NCI-H146 treated with DMSO at 0.1 percent for 48 hours (cell line): ENCODE data around the gene ITGB2.

Experiments used
- DNase-seq: peaks from one replicate; lab custom pipeline; 2025; ENCODE audit not compliant: unreplicated experiment; lab: John Stamatoyannopoulos, UW

Gene ITGB2

DNA sequence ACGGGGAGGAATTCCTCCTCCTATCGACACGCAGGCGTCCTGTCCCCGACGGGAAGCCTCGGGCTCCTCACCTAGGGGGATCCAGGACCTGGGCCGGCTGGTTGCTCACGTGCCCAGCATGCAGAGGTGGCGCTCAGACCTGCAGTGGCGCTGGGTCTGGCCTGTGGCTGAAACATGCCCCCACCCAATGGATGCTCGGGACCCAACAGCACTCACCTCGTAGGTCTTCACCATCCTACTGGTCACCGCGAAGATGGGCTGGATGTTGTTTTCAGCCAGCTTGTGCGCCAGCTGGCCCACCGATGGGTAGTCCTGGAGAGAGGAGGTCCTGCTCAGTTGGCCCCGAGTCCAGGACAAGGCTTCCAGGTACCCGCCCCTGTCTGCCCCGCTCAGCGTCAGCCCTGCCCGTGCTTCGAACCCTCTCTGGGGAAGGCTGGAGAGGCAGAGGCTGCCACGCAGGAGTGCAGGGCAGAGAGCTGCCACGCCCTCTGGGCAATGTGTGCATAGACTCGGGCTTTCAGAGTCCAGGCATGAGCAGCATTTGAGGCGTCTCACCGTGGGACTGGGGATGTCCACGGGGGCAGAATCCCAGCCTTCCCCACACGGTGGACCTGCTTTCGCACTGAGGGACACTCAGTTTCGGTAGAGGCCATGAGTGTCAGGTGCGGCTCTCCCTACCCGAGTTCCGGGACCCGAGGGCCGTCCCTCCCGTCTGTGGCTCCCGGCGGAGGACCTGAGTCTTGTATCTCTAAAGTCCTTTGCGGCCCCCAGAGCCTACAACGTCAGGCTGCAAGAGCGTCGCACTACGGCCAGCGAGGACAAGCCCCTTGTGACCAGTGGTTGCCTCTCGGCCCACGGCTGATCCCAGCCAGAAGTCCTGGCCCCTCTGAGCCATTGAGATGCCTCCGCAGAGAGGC is 21.6 kb downstream of the ITGB2 start:
- no peak for DNase-seq

DNA sequence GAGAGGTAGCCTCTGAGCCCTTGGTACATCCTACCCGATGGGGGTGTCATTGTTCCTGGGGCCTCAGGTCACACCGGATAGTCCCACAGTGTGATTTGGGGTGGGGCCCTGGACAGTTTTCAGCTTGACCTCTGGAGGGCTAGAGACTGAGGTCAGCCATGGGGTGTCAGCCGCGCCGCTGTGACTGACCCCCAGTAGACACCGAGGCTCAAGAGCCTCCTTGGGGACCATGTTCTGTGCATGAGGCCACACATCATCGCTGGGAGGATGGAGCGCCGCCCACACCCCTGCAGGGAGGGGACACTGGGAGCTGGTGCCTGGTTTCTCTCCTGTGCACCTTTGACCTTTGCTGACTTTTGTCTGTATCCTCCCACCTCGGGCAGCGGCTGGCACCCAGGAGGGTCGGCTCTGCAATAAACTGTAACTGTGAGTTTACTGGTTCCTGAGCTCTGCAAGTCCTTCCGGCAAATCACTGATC is 22.6 kb downstream of the ITGB2 start:
- no peak for DNase-seq

DNA sequence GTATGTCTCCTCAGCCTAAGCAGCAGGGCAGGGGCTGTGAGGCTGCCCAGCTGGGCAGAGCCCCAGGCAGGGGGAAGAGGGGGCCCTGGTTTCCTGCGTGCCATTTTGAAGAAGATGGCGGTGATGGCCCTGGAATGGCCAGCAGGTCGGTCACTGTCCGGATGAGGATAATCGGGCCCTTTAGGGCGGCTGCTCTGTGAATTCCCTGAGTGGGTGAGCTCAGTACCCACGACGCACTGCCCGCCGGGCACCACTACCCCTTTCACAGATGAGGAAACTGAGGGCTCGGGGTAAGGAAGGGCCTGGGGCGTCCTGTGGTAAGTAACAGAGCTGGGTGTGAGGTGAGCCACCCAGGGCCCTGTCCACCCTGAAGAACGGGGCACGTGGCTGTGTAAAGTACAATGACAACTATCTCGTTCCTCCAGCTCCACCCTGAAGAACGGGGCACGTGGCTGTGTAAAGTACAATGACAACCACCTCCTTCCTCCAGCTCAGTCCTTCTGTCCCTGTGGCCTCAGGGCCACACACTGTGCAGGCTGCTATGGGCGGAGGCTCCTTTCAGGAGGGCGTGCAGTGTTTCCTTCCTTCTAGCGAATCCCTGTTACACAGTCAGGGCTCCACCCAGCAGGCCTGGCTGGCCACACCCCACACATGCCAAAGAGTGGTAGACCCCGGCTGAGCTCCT is 23.2 kb downstream of the ITGB2 start:
- DNase-seq, result no peak

DNA sequence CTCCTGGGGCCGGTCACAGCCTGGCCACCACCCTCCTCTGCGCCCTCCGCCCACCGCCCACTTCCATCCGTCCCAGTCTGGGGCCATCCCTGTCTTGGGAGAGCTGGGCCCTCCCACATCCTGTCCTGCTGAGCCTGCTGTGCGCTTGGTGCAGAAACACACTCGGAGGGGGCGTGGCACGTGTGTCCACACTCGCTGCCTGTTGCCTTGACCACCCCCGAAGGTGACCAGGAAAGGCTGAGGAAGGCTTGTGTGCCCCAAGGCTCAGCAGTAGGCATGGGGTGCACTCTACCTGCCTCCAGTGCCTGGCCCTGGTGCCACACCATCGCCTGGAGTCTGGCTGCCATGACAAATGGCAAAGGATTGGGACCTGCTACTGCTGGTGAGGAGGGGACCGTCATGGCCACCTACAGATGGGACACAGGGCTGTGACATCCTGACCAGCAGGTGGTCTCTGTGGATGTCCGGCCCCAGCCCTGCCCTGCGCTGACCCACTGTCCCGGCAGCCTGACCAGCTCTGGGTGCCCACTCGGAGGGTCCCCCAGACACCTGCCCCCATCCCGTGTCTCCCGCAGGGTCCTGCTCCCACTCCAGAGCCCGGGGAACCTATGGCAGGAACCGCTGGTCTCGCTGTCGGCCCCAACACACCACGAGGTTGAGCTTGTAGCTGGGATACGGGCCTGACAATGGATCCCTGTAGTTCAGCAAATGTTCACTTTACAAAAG is 24.0 kb downstream of the ITGB2 start:
- DNase-seq, result no peak

DNA sequence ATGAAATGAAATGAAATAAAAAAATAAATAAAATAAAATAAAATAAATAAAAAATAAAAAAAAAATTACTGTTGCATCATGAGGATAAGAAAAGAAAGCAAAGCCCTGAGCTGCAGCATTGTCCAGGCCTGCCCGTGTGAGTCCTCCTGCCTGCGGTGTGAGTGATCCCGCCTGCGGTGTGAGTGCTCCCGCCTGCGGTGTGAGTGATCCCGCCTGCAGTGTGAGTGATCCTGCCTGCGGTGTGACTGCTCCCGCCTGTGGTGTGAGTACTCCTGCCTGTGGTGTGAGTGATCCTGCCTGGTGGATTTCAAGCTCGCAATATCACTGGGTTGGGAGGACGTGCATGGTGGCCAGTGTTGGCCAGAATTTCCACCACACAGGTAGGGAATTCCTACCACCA is 24.8 kb downstream of the ITGB2 start:
- no peak for DNase-seq

DNA sequence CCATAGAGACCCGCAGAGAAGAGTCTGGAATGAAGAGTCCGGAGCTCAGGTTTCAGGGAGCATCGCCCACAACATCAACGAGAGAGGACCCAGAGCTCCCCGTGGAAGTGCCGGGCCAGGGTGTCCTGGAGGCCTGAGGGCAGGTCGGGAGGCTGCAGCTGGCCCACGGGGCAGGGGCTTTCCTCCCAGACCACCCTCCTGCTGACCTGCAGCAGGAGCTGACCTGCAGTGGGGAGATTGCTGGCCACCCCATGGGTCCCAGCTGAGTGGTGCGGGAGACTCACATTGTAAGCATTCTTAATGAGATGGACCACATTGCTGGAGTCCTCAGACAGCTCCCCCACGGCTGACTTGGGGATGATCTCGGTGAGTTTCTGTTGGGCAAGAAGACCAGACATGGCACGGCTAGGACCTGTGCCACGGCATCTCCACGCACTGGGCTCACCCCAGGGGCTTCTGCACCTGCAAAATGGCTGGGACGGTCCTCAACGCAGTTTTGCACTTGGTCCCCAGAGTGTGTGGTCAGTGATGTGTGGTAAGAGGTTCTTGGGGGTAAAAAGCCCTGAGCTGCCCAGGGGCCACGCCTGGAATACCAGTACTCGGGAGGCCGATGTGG is 25.9 kb downstream of the ITGB2 start:
- DNase-seq, result no peak

GRCh38 chr21:44893948-44894656 is 26.6 kb downstream of the ITGB2 start:
- no peak for DNase-seq

GRCh38 chr21:44893278-44893556 is 27.5 kb downstream of the ITGB2 start:
- no peak for DNase-seq

DNA sequence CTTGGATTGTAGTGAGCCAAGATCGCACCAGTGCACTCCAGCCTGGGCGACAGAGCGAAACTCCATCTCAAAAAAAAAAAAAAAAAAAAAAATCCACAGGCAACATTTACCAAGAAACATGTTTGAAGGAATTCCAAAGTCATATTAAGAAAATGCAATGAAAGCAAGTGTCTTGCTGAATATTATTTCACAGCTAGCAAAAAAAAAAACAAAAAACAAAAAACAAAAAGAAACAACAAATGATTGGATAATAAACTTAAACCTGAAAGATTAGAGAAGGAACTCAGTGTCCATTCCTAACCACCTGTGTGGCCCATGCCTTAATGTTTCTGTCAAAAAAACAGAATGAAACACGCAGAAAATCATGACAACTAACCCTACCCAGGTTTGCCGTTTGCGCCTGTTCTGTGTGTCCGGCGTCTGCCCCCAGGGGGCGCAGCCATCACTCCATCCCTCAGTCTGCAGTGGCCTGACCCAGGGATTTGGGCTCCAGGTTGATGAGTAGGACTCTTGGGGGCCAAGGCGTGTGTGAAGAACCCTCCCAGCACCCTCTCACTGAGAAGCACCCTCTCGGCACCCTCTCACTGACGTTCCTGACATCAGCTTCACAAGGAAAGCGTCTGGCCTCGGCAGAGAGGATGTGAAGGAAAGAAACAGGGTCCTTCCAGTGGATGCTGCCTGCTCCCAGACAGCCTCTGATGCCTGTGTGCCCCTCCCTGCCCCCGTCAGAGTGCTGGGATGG is 28.0 kb downstream of the ITGB2 start:
- DNase-seq, result no peak

DNA sequence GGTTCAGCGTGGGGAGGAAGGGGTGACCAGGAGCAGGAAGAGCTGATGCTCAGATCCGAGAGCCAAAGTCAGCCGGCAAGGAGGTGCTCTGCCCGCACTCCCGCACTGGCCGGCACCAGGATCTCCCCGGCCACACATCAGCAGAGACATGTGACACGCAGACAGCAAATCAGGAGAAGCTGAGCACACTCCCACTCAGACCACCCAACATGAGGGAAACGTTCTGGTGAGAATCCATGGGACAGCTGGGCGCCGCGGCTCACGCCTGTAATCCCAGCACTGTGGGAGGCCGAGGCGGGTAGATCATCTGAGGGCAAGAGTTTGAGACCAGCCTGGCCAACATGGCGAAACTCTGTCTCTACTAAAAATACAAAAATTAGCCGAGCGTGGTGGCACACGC is 28.6 kb downstream of the ITGB2 start:
- no peak for DNase-seq

DNA sequence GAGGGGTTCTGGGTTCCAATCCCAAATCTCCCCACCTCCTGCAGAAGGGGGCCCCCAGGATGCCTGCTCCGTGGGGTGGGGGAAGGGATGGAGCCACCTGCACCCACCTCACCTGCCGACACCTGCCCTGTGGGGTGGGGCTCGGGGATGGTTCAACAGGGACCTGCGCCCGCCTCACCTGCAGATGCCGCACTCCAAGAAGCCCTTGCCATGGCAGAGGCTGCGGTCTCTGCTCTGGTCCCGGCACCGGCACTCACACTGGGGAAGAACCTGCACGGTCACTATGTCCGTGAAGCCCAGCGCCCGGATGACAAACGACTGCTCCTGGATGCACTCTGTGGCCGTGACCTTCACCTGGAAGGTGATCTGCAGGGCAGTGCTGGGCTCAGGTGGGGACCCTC is 29.1 kb downstream of the ITGB2 start:
- DNase-seq, result no peak

DNA sequence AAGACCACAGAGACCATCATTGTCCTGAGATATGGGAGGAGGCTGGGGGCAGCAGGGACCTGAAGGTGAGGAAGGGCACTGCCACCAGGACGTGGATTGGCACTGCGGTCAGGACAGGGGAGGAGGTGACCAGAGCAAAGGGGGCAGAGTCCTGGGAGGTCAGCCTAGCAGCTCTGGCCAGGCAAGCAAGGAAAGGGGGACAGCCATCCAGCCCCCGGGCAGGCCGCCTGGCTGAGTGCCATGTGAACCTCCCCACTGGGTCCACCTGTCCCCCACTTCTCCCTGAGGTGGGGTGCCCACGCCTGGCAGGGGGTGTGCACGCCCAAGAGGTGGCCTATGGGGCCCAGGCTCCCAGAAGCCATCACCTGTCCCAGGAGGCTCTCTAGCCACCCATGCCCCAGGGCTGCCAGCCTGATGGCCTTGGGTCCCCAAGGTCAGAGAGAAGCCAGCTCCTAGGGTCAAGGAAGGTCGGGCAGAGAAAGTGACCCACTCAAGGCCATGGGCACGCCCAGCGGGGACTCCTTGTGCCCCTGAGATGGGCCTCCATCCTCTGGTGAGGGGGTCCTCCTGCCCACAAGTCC is 29.6 kb downstream of the ITGB2 start:
- DNase-seq, result no peak

DNA sequence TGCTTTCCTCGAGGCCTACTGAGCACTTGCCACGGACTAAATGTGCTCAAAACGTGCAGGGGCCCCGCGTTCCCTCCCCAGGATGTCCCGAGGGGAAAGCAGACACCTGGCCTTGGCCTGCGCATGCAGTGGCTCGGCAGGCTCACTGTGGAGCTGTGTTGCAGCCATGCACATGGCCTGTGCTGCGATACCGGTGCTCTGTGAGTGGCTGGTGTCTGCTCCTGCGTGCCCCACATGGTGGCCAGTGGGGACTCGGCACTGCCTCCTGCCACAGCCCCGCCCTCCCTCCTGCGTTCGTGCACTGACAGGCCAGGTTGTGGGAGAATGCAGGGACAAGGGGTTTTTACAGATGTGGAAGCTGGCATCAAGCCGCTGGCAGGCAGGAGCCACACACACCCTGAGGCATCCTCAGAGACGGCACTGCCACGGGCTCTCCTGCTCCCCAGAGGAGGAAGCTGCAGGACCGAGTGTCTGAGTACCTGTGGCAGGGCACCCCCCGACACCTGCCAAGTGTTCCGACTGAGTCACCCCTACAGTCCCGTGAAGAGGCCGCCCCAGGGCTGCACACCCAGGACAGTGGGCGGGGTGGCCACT is 30.3 kb downstream of the ITGB2 start:
- DNase-seq, result no peak

GRCh38 chr21:44889625-44890337 is 30.9 kb downstream of the ITGB2 start:
- DNase-seq, result no peak

DNA sequence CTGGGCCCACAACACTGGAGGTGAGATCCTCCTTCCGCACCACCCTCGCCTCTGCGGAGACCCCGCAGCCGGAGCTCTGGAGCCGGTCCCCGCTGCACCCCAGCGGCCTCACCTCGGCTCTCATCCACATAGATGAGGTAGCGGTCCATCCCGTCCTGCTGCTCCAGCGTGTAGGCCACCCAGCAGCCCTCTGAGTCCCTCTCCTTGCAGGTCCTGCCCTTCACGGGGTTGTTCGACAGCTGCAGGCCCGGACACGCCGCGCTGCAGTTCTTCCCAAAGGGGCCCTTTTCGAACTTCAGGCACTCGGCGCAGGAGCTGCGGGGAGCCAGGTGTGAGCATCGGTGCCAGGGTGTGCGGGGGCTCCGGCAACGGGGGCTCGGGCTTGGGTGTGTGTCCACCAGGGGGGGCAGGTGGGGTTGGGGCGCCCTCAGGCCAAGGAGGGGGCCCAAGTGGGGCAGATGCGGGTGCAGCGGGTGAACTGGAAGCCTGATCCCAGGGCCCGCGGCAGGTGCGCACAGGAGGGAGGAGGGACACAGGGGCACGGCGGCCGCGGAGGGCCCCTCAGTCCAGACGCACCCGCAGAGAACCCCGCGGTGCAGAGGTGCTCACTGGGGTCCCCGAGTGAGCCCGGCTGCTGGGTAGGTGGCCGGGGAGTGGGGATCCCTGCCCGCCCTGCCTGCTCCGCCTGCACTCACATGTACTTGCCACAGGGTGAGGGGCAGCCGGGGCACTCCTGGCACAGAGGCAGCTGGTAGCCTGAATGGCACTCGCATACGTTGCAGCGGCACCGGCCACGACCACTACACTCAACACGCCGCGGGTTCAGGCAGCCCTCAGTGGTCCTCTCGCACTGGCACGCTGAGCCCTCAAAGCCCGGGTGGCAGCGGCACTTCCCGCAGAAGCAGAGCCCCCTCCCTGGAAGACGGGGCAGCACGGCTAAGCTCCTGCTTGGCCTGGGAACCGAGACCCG is 31.8 kb downstream of the ITGB2 start:
- DNase-seq, result no peak

DNA sequence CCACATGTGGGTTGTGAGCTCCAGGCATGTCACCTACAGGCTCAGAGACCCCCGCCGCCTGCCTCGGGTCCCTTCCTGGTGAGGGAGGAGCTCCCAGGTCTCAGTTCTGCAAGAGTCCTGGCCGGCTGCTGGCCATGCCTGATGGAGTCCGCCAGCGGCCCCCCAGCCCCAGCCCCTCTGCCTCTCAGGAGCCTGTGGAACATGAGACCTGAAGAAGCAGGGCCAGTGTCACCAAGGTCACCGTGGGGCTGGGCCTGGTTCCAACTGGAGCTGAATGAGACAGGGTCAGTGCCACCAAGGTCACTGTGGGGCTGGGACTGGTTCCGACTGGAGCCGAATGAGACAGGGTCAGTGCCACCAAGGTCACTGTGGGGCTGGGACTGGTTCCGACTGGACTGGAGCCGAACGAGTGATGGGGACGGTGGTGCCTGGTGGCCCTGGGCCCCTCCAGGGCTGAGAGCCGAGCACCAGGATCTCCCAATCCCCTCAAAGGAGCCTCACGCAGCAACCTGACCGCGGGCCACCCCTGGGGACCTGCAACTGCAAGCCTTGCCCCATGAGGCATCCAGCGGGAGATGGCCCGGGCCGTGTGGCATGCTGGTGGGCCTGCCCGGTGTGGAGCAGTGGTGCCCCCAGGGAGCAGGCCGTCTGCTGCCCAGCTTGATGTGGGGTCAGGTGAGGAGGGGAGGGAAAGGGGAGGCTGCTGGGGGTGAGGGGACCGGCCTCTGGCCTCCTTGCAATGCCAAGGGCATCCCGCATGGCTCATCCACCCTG is 32.7 kb downstream of the ITGB2 start:
- no peak for DNase-seq
